ENCODE data around the gene ZNG1A. TPM values are rescaled to one million over a fixed set of nuclear protein-coding genes. Genes with fewer than 3 reads are reported as not detected.
"Not testable (repeated sequence)": the region's sequence is repeated elsewhere in the genome, so short reads cannot be mapped to it uniquely, and the experiment has no call there.

The ZNG1A gene
- total and polyA plus RNA-seq, 4 donors, result 37.5 to 51.4 (median 42.0) TPM

DNA sequence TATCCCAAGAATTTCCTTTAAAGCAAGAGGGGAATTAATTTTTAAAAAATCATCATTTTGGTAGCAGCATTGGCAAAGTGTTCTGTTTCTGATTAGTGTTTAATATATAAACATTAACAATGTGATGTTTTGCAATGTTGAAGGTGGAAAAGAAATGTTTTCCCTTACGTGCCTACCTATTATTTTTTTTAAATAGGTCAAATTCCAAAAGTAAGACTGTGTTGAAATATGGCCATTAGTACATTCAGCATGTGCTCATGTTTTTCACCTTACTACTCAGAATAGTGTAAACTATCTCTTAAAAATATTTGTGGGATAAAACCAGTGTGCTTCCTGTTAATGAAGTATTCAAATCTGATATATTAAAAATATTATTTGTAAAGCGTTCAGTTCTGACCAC lies 39.1 kb upstream of the ZNG1A start:
- no peak for DNase-seq (ENCODE audit: low read depth in 4 of 6, low spot score in 6 of 6)
- Histone ChIP-seq H3K4me3 (ENCODE audit: low read depth, low read length) (no peak overlapping the region), H3K36me3 (ENCODE audit: control insufficient read depth, insufficient read depth, low read length) (no peaks in the 10 kb centered on the region), H3K27me3 (ENCODE audit: control insufficient read depth, insufficient read depth, low read length) (peaks cover 27% of the 10 kb centered on the region), H3K9me3 (ENCODE audit: control insufficient read depth, insufficient read depth, low read length) (no peaks in the 10 kb centered on the region), H3K27ac (ENCODE audit: low read depth, low read length) (no peak overlapping the region), H3K4me1 (ENCODE audit: control insufficient read depth, insufficient read depth, low read length) (peaks cover 7% of the 10 kb centered on the region)
- no CpG with 5 or more reads among the region's 2 CpGs for WGBS (ENCODE audit: insufficient coverage)

DNA sequence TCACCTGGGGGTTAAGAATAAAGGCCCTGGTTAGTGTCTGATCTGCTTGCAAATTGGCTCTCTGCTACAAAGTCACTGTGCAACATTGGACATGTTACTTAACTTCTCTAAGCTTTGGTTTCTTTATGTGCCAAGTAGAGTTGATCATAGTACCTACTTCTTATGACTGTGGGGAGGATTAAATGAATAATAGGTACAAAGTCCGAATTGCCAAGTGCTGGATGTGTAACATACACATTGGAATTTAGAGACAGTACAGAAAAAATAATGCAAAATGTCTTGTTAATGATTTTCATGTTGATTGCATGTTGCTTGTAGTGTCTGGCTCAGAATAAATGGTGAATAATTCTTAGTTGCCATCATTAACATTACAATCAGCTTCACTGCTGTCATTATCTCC lies 38.0 kb upstream of the ZNG1A start:
- Histone ChIP-seq H3K27ac (ENCODE audit: low read depth, low read length) (no peak overlapping the region), H3K9me3 (ENCODE audit: control insufficient read depth, insufficient read depth, low read length) (no peaks in the 10 kb centered on the region)
- 40% methylated on average over 1 of the region's 1 CpG for WGBS (ENCODE audit: insufficient coverage)

DNA sequence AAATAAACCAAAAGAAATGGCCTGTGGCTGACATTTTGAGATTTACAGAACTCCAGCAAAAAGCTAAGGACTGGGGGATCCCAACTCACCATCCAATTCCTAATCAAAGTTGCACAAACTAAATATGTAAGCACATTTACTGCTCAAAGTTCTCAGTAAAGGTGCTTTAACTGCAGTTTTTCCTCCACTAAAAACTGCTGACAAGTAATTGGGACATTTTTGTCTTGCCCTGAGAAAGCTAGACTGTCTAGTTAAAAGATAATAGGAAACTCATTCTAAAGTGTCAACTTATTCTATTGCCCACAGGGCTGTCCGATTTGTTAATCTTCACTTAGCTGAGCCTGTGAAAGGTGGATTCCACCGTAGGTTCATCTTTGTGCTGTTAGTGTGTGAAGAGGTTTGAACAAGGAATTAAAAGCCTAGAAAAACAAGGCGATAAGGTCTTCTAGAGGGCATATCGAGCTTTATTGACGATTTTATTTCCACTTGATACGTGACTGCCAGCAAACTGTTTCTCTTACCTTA lies 36.8 kb upstream of the ZNG1A start:
- Histone ChIP-seq H3K4me1 (ENCODE audit: control insufficient read depth, insufficient read depth, low read length) (peaks cover 7% of the 10 kb centered on the region), H3K27ac (ENCODE audit: low read depth, low read length) (no peak overlapping the region), H3K4me3 (ENCODE audit: low read depth, low read length) (peak overlapping the region; percentile 29)

More for the DNA sequence above, 38.0 kb upstream of the ZNG1A start:
- H3K4me1 ChIP-seq (ENCODE audit: control insufficient read depth, insufficient read depth, low read length), result peaks cover 7% of the 10 kb centered on the region
- H3K27me3 ChIP-seq (ENCODE audit: control insufficient read depth, insufficient read depth, low read length), result peaks cover 30% of the 10 kb centered on the region
- H3K4me3 ChIP-seq (ENCODE audit: low read depth, low read length), result no peak overlapping the region
- H3K36me3 ChIP-seq (ENCODE audit: control insufficient read depth, insufficient read depth, low read length), result no peaks in the 10 kb centered on the region
- DNase-seq (ENCODE audit: low read depth in 4 of 6, low spot score in 6 of 6), result no peak

DNA sequence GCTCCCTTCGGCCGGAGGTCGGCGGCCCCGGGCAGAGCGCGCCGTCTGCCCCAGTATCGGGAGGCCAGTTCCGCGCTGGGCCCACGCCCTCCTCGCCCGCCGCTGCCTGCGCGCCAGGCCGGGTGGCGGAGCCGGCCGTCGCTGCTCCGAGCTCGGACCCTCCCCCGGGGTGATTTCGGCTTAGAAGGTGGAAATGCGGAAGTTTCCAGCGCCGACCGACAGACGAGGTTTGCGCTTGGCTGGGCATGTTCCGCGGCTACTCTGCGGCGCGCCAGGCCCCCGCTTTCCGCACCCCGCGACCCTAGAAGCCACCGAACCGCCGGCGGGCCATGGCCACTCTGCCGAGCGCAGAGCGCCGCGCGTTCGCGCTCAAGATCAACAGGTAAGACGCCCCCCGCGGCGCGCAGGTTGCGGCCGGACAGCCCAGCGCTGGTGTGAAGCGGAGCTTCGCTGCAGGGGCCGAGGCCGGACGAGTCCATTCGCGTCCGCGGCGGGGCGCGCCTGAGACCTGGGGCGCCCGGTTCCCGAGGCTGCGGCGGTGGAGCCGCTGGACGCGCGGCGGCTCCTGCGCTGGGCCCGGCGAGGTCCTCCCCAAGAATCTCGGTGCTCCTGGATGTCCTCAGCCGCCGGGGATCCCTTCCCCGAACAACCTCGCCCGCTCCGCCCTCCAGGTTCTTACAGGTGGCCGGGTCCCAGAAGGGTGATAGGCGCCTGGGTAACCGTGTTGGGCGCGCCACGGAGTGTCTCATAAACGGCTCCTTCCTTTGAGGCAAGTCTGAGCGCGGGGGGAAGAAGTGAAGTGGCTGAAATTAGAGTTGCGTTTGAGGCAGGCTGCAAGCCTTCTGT lies 36.0 kb upstream of the ZNG1A start, which contains the start of gene DOCK8:
TSS of gene DOCK8 (plus strand) at position 218 of the 846 bp plus-strand sequence. CDS start at position 330, 112 bp downstream.
- Histone ChIP-seq H3K27me3 (ENCODE audit: control insufficient read depth, insufficient read depth, low read length) (peaks cover 30% of the 10 kb centered on the region), H3K27ac (ENCODE audit: low read depth, low read length) (no peak within 1 kb of the TSS), H3K36me3 (ENCODE audit: control insufficient read depth, insufficient read depth, low read length) (no peaks in the 10 kb centered on the region), H3K4me1 (ENCODE audit: control insufficient read depth, insufficient read depth, low read length) (peaks cover 7% of the 10 kb centered on the region), H3K9me3 (ENCODE audit: control insufficient read depth, insufficient read depth, low read length) (no peaks in the 10 kb centered on the region), H3K4me3 (ENCODE audit: low read depth, low read length) (peak within 1 kb of the TSS; percentile 29)
- WGBS (ENCODE audit: insufficient coverage), result under 1% methylated on average over 103 of the region's 103 CpGs
- peak in 2 of 6 donors; percentile 30 to 34 for DNase-seq (ENCODE audit: low read depth in 4 of 6, low spot score in 6 of 6)

More for the DNA sequence above, 36.8 kb upstream of the ZNG1A start:
- WGBS (ENCODE audit: insufficient coverage), result no CpG with 5 or more reads among the region's 6 CpGs
- Histone ChIP-seq H3K9me3 (ENCODE audit: control insufficient read depth, insufficient read depth, low read length) (no peaks in the 10 kb centered on the region), H3K27me3 (ENCODE audit: control insufficient read depth, insufficient read depth, low read length) (peaks cover 30% of the 10 kb centered on the region), H3K36me3 (ENCODE audit: control insufficient read depth, insufficient read depth, low read length) (no peaks in the 10 kb centered on the region)
- DNase-seq (ENCODE audit: low read depth in 4 of 6, low spot score in 6 of 6), result no peak

DNA sequence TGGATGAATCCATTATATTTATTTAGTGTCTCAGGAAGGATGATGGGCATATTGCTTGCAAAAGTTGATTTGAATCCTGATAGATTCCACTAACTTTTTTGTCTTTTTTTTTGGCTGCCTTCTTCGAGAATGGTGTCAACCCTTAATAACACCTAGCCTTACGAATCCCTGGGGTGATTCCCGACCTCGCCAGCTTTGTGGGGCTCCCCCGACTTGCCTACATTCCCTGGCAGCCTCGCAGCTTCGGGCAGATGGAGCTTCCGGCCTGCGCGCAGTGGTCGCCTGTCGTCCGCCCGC lies 35.4 kb upstream of the ZNG1A start:
- 4% methylated on average over 14 of the region's 14 CpGs for WGBS (ENCODE audit: insufficient coverage)
- H3K9me3 ChIP-seq (ENCODE audit: control insufficient read depth, insufficient read depth, low read length), result no peaks in the 10 kb centered on the region
- DNase-seq (ENCODE audit: low read depth in 4 of 6, low spot score in 6 of 6), result no peak
- H3K27me3 ChIP-seq (ENCODE audit: control insufficient read depth, insufficient read depth, low read length), result peaks cover 30% of the 10 kb centered on the region
- H3K4me3 ChIP-seq (ENCODE audit: low read depth, low read length), result peak overlapping the region; percentile 4
- H3K27ac ChIP-seq (ENCODE audit: low read depth, low read length), result no peak overlapping the region
- H3K4me1 ChIP-seq (ENCODE audit: control insufficient read depth, insufficient read depth, low read length), result peaks cover 7% of the 10 kb centered on the region
- no peaks in the 10 kb centered on the region for H3K36me3 ChIP-seq (ENCODE audit: control insufficient read depth, insufficient read depth, low read length)

DNA sequence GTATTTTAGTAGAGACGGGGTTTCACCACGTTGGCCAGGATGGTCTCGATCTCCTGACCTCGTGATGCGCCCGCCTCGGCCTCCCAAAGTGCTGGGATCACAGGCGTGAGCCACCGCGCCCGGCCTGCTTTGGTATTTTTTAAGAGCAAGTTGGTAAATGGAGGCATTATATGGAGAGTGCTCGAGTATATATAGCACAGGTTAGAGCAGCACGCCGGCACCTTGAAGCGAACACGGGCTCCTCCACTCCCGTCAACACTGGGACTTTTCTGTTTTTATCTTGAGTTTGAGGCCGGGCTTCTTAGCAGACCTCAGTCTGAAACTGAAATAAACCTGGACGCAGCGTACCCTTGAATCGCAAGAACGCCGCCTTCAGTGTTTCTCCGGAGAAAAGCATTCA lies 35.0 kb upstream of the ZNG1A start:
- not testable (repeated sequence) for H3K36me3 ChIP-seq (ENCODE audit: control insufficient read depth, insufficient read depth, low read length); DNase-seq (ENCODE audit: low read depth in 4 of 6, low spot score in 6 of 6); H3K4me3 ChIP-seq (ENCODE audit: low read depth, low read length); H3K4me1 ChIP-seq (ENCODE audit: control insufficient read depth, insufficient read depth, low read length); H3K27ac ChIP-seq (ENCODE audit: low read depth, low read length); H3K9me3 ChIP-seq (ENCODE audit: control insufficient read depth, insufficient read depth, low read length)
- H3K27me3 ChIP-seq (ENCODE audit: control insufficient read depth, insufficient read depth, low read length), result peaks cover 30% of the 10 kb centered on the region
- WGBS (ENCODE audit: insufficient coverage), result 68% methylated on average over 17 of the region's 24 CpGs

DNA sequence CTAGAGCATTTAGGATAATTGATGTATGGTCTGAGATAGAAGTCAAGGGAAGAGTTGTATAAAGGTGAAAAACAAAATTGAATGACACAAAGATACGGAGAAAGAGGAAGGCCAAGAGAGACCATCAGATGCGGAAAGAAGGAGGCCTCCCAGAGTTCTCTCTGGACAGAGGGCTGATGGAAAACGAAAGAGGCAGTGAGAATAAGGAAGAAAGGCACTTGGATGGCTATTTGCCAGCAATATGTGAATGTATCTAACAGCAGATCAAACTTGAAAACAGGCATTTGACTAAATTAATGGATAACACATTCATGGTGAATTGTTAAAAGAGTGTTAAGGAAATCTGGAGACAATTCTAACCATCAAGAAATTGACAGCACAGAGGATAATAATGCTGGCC lies 33.4 kb upstream of the ZNG1A start:
- no peak overlapping the region for H3K27ac ChIP-seq (ENCODE audit: low read depth, low read length)
- peaks cover 7% of the 10 kb centered on the region for H3K4me1 ChIP-seq (ENCODE audit: control insufficient read depth, insufficient read depth, low read length)
- H3K27me3 ChIP-seq (ENCODE audit: control insufficient read depth, insufficient read depth, low read length), result peaks cover 30% of the 10 kb centered on the region
- H3K4me3 ChIP-seq (ENCODE audit: low read depth, low read length), result no peak overlapping the region
- DNase-seq (ENCODE audit: low read depth in 4 of 6, low spot score in 6 of 6), result peak in 1 of 6 donors; percentile 0
- no peaks in the 10 kb centered on the region for H3K9me3 ChIP-seq (ENCODE audit: control insufficient read depth, insufficient read depth, low read length)
- 82% methylated on average over 3 of the region's 3 CpGs for WGBS (ENCODE audit: insufficient coverage)
- H3K36me3 ChIP-seq (ENCODE audit: control insufficient read depth, insufficient read depth, low read length), result no peaks in the 10 kb centered on the region

DNA sequence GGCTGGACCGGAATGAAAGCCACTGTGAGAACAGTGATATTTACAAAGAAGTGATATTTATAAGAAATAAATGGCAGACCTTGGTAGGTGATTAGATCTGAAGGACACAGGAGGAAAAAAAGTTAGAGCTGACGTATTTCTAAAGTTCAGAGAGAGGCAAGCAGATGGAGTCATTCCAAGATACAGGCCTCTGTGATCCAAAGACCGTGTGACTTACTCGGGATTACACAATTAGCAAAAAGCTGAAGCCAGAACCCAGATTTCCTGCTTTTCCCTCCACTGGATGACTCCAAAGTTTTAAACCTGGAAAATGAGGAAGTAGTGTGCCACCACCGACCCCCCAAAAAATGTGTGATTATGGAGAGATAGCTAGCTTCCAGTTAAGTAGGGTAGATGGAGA lies 32.7 kb upstream of the ZNG1A start:
- DNase-seq (ENCODE audit: low read depth in 4 of 6, low spot score in 6 of 6), result peak in 1 of 6 donors; percentile 0
- peaks cover 7% of the 10 kb centered on the region for H3K4me1 ChIP-seq (ENCODE audit: control insufficient read depth, insufficient read depth, low read length)
- H3K9me3 ChIP-seq (ENCODE audit: control insufficient read depth, insufficient read depth, low read length), result no peaks in the 10 kb centered on the region
- H3K4me3 ChIP-seq (ENCODE audit: low read depth, low read length), result no peak overlapping the region
- peaks cover 28% of the 10 kb centered on the region for H3K27me3 ChIP-seq (ENCODE audit: control insufficient read depth, insufficient read depth, low read length)
- no peaks in the 10 kb centered on the region for H3K36me3 ChIP-seq (ENCODE audit: control insufficient read depth, insufficient read depth, low read length)
- WGBS (ENCODE audit: insufficient coverage), result 87% methylated on average over 4 of the region's 5 CpGs
- no peak overlapping the region for H3K27ac ChIP-seq (ENCODE audit: low read depth, low read length)

DNA sequence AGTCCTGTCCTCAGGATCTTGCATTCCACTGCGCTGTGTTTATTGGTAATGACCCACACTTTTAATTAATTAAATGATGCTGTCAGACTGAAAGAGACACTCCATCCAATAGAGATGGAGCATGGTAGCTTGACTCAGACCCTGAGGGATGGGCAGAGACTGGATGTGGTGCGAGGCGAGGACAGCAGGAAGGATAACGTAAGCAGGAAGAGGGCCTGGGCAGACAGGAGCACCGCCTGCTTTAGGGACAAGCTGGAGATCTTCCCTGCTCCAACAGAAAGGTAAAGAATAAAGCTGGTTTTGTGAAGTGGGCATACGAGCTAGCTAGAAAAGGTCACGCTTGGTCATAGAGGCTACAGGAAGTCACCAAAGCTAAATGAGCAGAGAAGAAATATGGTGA lies 32.2 kb upstream of the ZNG1A start:
- Histone ChIP-seq H3K36me3 (ENCODE audit: control insufficient read depth, insufficient read depth, low read length) (no peaks in the 10 kb centered on the region), H3K27me3 (ENCODE audit: control insufficient read depth, insufficient read depth, low read length) (peaks cover 26% of the 10 kb centered on the region), H3K4me3 (ENCODE audit: low read depth, low read length) (no peak overlapping the region), H3K9me3 (ENCODE audit: control insufficient read depth, insufficient read depth, low read length) (no peaks in the 10 kb centered on the region), H3K27ac (ENCODE audit: low read depth, low read length) (no peak overlapping the region), H3K4me1 (ENCODE audit: control insufficient read depth, insufficient read depth, low read length) (peaks cover 7% of the 10 kb centered on the region)
- 80% methylated on average over 4 of the region's 7 CpGs for WGBS (ENCODE audit: insufficient coverage)
- DNase-seq (ENCODE audit: low read depth in 4 of 6, low spot score in 6 of 6), result no peak
